HK-2 (cell line): ENCODE measurements around the gene ELK4.

Experiments
- DNase-seq: peaks from one replicate; pipeline ENCODE4 v3.0.0-alpha.2; 2018; ENCODE audit not compliant: unreplicated experiment

ELK4 gene

DNA sequence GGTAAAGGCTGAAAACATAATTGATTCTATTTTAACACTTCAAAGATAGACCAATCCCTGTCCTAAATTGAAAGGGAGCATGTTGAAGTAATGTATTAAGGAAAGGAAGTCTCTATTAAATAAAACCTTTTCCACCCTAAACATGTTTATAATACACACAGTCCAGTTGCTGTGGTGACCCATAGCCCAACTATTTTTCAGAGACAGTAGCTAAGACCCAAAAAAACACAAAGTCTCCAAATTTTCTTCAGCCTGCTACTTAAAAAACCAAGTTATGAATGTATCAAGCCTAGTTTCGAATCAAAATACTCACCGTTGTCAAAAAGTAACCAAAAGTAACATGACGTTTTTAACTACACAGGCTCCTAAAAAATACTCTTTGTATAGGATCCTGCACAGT, 1.6 kb downstream of the ELK4 start:
- DNase-seq, result no peak

- no peak for DNase-seq
These were observed 2.1 kb downstream of the ELK4 start for GRCh38 chr1:205629751-205630150.

- no peak for DNase-seq
These were observed 3.9 kb downstream of the ELK4 start for GRCh38 chr1:205627956-205628355.

DNA sequence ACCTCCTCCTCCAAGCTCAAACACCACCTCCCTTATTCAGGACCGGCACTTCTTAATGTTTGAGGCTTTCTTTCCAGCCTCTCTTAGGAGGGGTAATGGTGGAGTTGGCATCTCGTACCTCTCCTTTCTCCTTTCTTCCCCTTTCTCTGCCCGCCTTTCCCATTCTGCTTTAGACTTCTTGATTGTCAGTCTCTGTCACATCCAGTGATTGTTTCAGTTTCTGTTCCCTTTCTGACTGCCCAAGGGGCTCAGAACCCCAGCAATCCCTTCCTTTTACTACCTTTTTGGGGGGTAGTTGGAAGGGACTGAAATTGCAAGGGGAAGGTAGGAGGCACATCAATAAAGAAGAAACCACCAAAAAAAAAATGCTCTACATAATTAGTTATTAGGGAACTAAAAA, 5.6 kb downstream of the ELK4 start:
- DNase-seq, result no peak

GRCh38 chr1:205623646-205624045, 8.2 kb downstream of the ELK4 start:
- DNase-seq, result no peak

DNA sequence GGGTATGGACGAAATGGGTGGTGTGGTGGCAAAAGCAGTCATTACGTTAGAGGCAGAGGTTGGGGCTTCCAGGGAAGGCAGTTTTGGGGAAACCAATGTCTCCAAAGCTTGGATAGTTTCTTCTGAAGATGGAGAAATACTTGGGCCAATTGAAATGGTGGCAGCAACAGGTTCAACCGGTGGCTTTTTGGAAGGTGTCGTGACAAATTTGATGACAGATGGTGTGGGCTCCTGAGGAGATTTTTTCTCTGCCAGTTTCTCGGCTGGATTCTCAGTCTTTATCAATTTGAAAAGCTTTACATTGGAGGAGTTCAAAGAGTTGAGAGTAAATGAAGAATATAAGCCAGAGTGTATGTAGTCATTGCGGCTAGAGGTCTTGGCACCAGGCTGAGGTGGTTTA, 11.5 kb downstream of the ELK4 start:
- no peak for DNase-seq

DNA sequence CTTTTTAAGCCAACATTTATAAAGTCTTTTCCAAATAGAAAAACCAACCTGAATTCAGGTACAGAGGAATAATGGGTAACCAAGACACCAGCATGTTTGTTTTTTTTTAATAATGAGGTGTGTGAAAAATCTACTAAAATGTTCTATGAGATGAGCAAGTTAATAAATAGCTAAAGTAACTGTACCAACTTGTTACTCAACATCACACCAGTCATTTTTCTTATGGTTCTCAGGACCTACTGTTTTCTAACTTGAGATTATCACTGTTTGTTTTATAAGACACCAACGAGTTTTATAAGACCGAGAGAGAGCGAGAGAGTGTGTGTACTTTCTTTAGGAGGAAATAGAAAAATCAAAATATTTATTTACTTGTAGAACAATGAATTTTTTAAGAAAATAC, 12.4 kb downstream of the ELK4 start:
- DNase-seq, result no peak

DNA sequence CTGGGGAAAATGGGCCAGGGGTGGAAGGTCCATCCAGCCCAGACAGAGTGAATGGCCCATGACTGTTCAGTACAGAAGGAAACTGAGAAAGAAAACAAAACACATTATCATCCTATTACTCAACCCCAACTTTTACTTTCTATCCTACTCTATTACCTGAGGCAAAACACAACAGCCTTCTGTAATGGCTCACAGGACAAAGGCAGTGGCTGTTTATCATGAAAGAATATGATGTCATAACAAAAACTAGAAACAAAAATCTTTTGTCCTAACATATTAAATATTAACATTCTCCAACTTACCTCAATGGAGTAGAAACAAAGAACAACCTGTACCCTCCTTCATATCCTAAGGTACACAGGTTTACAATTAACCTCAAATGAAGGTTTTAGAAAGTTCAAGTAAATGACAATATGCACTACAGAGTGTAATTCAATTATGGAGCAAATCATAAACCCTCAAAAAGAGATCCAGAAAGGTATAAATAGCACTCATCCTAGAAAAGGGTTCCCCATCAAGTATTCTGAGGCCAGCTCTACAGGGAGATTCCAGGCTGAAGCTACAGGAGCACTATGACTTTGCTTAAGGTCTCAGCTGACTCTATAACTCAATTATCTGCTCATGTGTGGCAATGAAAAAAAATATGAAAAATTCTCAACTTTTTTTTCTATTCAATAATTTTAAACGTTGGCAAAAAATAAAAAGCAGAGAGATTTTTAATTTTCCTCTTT, 15.1 kb downstream of the ELK4 start:
- no peak for DNase-seq

- no peak for DNase-seq
These were observed 16.0 kb downstream of the ELK4 start for GRCh38 chr1:205615789-205616188.

DNA sequence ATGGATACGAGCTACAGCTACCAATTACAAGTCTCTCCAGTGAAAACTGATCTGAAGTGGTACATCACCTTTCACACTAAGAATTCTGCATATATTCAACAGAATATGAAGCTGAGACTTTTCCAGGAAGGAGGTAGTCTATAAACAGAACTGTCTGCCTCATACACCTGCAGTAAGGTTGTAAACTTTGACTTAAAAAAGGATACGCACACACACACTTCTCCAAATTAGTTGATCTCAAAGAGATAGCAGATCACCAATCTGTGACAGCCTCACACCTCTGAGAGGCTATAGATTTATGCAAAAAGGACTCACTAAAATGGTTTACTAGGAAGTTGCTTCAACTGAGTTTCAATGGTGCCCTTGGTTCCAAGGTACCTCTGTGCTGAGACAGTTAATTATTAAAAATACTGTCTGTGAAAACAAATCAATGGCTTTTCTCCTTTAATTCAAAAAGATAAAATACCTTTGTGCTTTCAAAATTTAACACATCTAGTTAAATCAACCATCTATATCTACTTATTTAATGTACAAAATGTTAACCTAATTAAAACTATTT, 17.9 kb downstream of the ELK4 start:
- no peak for DNase-seq

DNA sequence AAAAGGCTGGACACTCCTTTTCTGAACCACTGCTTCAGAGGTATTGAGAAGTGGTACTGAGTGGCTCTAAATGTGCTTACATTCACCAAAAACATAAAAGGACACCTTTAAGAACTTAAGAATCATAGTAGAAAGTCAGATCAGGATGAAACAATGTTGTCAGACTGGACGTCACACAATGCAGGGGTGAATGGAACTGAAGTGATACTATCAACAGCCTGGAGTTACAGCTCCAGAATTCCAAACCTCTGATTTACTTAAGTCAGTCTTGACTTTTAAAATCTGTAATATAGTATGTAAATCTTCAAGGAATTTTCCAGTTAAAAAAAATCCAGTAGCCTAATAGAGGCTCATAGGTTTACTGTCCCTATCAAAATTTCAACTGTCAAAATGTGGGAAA, 19.3 kb downstream of the ELK4 start:
- no peak for DNase-seq

GRCh38 chr1:205612104-205612503, 19.7 kb downstream of the ELK4 start:
- no peak for DNase-seq

- no peak for DNase-seq
These were observed 20.8 kb downstream of the ELK4 start for GRCh38 chr1:205610901-205611466.

DNA sequence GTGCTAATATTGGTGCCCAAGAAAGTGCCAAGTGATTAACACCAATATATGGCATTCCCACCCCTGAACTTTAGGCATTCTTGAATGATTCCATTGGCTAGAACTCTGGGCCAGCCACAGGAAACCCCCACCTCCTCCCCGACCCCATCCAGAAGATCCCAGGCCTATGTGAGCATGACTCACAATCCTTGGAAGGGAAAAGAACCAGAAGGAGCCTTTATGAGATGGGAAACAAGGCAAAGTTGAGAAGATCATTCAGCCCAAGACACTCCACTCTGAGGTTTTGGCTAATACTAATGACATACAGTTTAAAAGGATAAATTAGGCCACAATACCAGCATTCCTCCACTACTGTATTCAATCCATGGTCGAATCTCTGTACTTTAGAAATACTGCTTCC, 21.8 kb downstream of the ELK4 start:
- DNase-seq, result no peak

DNA sequence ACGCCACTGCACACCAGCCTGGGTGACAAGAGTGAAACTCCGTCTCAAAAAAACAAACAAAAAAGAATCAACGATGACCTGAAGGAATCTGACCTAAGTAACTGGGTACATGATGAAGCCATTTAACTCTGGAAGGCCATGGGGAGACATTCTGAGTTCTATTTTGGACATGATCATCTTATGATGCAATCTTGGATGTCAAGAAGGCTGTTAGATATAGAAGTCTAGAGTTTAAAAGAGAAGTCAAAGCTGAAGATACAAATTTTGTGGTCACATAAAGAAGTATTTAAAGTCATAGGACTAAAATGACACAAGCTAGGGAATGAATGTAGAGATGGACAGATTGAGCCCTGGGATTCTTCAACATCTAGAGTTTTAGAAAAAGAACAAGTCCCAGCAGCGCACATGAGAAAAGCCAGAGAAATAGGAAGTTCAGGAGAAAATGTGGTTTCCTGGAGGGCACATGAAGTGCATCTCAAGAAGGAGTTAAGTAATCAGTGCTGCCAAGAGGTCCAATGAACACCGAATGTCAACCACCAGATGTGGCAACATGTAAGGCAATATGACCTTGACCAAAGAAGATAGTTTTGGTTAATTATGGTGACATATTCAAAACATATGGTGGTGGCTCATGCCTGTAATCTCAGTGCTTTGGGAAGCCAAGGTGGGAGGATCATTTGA, 26.8 kb downstream of the ELK4 start:
- DNase-seq, result no peak

- no peak for DNase-seq
These were observed 27.8 kb downstream of the ELK4 start for GRCh38 chr1:205604059-205604458.

GRCh38 chr1:205601205-205601604, 30.6 kb downstream of the ELK4 start:
- no peak for DNase-seq

DNA sequence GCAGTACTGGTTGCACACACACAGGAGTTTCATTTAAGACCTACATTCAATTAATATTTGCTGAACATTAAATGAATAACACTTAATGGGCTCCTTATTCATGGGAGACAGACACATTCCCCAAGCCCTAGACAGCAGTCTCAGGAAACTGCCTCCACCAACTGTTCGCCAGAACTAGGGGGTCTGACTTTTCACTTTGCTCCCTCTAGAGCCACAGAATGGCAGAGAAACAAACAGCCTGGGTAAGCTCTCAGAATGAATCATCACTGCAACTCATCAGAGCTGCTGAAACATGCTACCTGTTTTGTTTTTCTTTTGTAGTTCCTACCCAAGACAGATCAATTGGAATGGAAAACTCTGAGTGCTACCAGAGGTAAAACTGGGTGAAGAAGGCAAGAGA, 31.7 kb downstream of the ELK4 start:
- no peak for DNase-seq

DNA sequence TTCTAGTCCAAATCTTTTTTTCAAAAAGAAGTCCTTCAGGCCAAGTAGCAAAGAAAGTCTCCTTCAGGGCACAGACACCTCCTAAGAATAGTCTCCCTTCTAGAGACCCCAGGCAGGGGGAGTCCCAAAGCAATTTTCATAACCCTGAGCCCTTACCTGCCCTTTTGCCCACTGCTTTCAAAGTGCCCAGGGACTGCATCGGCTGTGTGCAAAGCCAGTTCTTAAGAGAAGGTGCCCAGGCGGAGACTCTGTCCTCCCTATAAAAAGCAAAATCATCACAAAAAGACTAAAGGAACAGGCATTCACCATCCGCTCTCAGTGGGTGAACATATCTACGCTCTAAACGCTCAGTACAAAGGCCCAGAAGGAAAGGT, 32.2 kb downstream of the ELK4 start:
- no peak for DNase-seq

DNA sequence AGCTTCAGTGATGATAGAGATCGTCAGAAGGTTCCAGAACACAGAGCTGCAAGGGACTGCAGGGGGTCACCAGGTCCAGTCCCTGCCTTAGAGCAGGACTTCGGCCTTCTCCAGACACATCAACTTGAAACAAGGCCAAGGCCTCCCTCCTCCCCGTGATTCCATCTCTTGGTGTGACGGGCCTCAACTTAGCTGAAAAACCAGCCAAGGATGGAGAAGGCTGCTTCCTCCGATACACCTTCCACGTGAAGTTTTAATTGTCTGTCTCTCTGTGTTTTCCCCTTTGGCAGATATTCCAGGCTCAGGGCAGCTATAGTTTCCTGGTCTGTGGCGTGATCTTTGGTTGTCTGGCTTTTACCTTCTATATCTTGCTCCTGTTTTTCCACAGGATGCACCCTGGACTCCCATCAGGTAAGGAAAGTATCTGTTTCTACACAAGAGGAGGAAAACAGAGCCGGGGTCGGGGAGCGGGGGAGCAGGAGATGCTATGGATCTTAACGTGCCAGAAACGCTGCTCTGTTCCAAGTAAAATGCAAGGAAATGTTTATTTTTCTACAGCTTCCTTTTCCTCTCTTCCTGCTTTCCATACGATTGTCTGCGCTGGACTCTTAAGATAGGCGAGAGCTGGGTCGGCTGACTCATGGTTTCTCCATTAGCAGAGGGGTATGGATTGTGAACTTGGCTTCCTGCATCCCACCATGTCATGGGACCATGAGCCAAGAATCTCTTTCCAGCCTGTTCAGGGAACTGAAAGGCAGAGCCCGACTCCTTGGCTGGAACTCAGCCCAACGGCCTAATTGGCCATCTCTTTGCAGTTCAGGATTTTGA, 32.8 kb downstream of the ELK4 start:
- DNase-seq, result no peak

GRCh38 chr1:205597691-205598314, 34.0 kb downstream of the ELK4 start:
- DNase-seq, result no peak

DNA sequence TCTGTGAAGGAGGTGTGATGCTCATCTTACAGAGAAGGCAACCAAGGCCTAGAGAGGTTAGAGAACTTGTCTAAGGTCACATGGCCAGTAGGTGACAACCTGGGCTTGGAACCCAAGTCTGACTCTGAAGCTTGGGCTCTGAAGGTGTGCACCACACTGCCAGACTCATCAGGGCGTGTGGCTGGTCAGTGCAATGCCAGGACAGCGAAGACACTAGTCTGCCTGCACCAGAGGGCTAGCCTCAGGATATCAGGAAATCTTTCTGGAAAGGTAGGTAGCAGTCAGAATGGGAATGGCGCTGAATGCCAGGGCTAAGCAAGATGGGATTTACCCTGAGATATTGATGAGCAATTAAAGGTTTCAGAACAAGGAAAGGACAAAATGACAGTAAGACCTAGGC, 34.9 kb downstream of the ELK4 start:
- DNase-seq, result no peak
